ENCODE measurements around the gene SLC24A3.

DNA sequence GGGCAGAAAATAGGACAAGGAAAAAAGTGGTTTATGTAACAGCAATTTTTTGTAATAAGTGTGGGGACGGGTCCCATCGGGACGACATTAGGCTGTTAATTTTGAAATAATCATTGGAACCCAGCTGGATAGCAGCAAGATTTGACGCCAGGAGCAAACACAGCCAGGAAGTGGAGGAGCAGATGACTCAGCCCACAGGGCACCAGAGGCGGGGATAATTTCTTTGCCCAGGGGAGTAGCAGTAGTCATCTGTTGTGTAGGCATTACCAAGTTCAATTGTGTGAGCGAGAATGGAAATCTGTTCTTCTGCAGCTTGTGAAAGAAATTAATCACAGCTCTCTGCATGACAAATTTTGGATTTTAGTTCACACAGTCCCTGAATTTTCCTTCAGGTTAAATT is 523.0 kb downstream of the SLC24A3 start:
- TF ChIP-seq, protein P1, sequence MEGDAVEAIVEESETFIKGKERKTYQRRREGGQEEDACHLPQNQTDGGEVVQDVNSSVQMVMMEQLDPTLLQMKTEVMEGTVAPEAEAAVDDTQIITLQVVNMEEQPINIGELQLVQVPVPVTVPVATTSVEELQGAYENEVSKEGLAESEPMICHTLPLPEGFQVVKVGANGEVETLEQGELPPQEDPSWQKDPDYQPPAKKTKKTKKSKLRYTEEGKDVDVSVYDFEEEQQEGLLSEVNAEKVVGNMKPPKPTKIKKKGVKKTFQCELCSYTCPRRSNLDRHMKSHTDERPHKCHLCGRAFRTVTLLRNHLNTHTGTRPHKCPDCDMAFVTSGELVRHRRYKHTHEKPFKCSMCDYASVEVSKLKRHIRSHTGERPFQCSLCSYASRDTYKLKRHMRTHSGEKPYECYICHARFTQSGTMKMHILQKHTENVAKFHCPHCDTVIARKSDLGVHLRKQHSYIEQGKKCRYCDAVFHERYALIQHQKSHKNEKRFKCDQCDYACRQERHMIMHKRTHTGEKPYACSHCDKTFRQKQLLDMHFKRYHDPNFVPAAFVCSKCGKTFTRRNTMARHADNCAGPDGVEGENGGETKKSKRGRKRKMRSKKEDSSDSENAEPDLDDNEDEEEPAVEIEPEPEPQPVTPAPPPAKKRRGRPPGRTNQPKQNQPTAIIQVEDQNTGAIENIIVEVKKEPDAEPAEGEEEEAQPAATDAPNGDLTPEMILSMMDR (IDR thresholded peaks at IDR 0.05) = no peak
- no peak for TF ChIP-seq EZH2phosphoT487 (IDR thresholded peaks at IDR 0.05)
- TF ChIP-seq EZH2 (IDR thresholded peaks at IDR 0.05) = no peak
